ENCODE measurements around the gene SCARF2. TPM values are rescaled to one million over a fixed set of nuclear protein-coding genes. Genes with fewer than 3 reads are reported as not detected.

Gene SCARF2
- total RNA-seq, 1 experiment from 2014 or later, result 26.3 TPM

DNA sequence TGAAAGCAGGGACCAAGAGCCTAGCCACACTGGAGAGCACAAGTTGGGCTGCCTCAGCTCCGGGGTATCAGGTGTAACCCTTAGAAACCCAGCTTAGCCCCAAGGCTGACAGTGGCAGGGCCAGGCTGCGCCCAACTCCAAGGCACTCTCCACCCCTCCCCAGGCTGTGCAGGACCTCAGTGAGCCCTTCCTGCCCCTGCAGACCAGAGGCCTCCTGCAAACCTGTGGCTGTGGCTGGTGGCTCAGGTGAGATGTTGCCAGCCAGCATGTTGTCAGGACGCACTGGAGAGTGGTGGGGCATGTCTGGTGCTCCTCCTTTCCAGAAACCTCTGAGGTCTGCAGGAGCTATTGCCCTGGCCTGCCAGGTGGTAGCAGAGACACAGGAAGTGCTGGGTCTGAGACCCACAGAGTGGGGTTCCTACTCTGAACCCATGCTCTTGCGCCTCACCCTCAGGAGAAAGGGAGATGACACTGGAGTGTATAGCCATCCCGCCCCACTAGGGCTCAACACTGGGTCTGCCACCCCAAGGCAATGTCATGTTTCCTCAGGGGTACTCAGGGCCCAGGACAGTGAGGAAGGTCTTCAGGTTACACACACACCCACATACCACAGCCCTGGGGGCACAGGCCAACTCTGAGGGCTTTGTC is 2.4 kb upstream of the SCARF2 start (continued):
- TF ChIP-seq, protein P1, sequence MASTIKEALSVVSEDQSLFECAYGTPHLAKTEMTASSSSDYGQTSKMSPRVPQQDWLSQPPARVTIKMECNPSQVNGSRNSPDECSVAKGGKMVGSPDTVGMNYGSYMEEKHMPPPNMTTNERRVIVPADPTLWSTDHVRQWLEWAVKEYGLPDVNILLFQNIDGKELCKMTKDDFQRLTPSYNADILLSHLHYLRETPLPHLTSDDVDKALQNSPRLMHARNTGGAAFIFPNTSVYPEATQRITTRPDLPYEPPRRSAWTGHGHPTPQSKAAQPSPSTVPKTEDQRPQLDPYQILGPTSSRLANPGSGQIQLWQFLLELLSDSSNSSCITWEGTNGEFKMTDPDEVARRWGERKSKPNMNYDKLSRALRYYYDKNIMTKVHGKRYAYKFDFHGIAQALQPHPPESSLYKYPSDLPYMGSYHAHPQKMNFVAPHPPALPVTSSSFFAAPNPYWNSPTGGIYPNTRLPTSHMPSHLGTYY (CRISPR knock-in tag; IDR thresholded peaks at IDR 0.05), result no peak
- no peak for TF ChIP-seq STAT6 (CRISPR knock-in tag; conservative IDR thresholded peaks at IDR 0.05; ENCODE audit: low read depth)
- no peak for TF ChIP-seq ZNF263 (CRISPR knock-in tag; IDR thresholded peaks at IDR 0.05; ENCODE audit: low read depth)

- no peaks in the 10 kb centered on the region for H3K9me3 Mint-ChIP-seq
- TF ChIP-seq ELF4 (CRISPR knock-in tag; IDR thresholded peaks at IDR 0.05; ENCODE audit: low read depth) (no peak), FOXP1 (CRISPR knock-in tag; IDR thresholded peaks at IDR 0.05; ENCODE audit: borderline replicate concordance) (no peak), MXD4 (CRISPR knock-in tag; IDR thresholded peaks at IDR 0.05; ENCODE audit: borderline replicate concordance) (no peak)
- TF ChIP-seq, protein P2, sequence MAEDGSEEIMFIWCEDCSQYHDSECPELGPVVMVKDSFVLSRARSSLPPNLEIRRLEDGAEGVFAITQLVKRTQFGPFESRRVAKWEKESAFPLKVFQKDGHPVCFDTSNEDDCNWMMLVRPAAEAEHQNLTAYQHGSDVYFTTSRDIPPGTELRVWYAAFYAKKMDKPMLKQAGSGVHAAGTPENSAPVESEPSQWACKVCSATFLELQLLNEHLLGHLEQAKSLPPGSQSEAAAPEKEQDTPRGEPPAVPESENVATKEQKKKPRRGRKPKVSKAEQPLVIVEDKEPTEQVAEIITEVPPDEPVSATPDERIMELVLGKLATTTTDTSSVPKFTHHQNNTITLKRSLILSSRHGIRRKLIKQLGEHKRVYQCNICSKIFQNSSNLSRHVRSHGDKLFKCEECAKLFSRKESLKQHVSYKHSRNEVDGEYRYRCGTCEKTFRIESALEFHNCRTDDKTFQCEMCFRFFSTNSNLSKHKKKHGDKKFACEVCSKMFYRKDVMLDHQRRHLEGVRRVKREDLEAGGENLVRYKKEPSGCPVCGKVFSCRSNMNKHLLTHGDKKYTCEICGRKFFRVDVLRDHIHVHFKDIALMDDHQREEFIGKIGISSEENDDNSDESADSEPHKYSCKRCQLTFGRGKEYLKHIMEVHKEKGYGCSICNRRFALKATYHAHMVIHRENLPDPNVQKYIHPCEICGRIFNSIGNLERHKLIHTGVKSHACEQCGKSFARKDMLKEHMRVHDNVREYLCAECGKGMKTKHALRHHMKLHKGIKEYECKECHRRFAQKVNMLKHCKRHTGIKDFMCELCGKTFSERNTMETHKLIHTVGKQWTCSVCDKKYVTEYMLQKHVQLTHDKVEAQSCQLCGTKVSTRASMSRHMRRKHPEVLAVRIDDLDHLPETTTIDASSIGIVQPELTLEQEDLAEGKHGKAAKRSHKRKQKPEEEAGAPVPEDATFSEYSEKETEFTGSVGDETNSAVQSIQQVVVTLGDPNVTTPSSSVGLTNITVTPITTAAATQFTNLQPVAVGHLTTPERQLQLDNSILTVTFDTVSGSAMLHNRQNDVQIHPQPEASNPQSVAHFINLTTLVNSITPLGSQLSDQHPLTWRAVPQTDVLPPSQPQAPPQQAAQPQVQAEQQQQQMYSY (CRISPR knock-in tag; IDR thresholded peaks at IDR 0.05), result no peak
- H3K27me3 Mint-ChIP-seq (ENCODE audit: low read depth), result peaks cover 43% of the 10 kb centered on the region
- peak overlapping the region; percentile 20; the same call in 1 of the 2 replicates for H3K4me3 Mint-ChIP-seq
- ATAC-seq, result no peak
- H3K36me3 Mint-ChIP-seq, result no peaks in the 10 kb centered on the region
- no peak overlapping the region for H3K27ac Mint-ChIP-seq
- CTCF ChIA-PET, result interaction anchor here (0.8 to 2.6 kb wide), 6 partner anchors 9 to 57 kb away, joined by 3 to 21 read pairs (median 12); no protein-coding TSS in a partner anchor
- POLR2A ChIA-PET, result no interaction called here
- peaks cover 21% of the 10 kb centered on the region for H3K4me1 Mint-ChIP-seq
- no peak for DNase-seq (ENCODE audit: low spot score)
These were observed 1.9 kb upstream of the SCARF2 start for GRCh38 chr22:20439556-20439927.

GRCh38 chr22:20438678-20439492 is 1.3 kb upstream of the SCARF2 start:
- ChIA-PET CTCF (interaction anchor here (0.7 to 2.6 kb wide), 12 partner anchors 9 to 200 kb away, joined by 3 to 21 read pairs (median 4); partner anchors contain the start of gene DGCR6L), POLR2A (no interaction called here)
- Mint-ChIP-seq H3K27ac (no peak overlapping the region), H3K4me3 (peak overlapping the region; percentile 62), H3K4me1 (peaks cover 21% of the 10 kb centered on the region), H3K36me3 (no peaks in the 10 kb centered on the region), H3K9me3 (no peaks in the 10 kb centered on the region), H3K27me3 (ENCODE audit: low read depth) (peaks cover 49% of the 10 kb centered on the region)
- peak; percentile 54 for DNase-seq (ENCODE audit: low spot score)
- no peak for TF ChIP-seq ZMAT4 (CRISPR knock-in tag; IDR thresholded peaks at IDR 0.05)
- ATAC-seq, result peak; percentile 31

DNA sequence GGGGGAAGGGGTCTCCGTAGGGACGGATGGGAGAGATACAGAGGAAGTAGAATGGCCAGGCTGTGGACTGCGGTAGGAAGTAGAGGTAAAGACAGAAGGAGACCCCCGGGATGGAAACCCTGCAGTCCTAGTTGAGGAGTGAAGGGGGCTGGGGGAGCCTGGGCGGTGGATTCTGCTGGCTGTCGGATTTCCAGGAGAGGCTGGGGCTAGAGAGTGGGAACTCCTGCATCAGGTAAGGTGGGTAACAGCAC is 727 bp upstream of the SCARF2 start:
- ChIA-PET CTCF (interaction anchor here (0.6 to 2.6 kb wide), 11 partner anchors 9 to 200 kb away, joined by 3 to 21 read pairs (median 3); partner anchors contain the start of gene DGCR6L), POLR2A (no interaction called here)
- Mint-ChIP-seq H3K9me3 (no peaks in the 10 kb centered on the region), H3K36me3 (no peaks in the 10 kb centered on the region), H3K4me3 (peak overlapping the region; percentile 62), H3K4me1 (peaks cover 21% of the 10 kb centered on the region), H3K27ac (no peak overlapping the region), H3K27me3 (ENCODE audit: low read depth) (peaks cover 51% of the 10 kb centered on the region)
- ATAC-seq (no peak), DNase-seq (ENCODE audit: low spot score) (no peak)
- TF ChIP-seq ZNF416 (CRISPR knock-in tag; IDR thresholded peaks at IDR 0.05) (no peak), ATF1 (CRISPR knock-in tag; IDR thresholded peaks at IDR 0.05) (no peak), ZNF396 (CRISPR knock-in tag; IDR thresholded peaks at IDR 0.05; ENCODE audit: borderline replicate concordance) (no peak)
- TF ChIP-seq, protein P3, sequence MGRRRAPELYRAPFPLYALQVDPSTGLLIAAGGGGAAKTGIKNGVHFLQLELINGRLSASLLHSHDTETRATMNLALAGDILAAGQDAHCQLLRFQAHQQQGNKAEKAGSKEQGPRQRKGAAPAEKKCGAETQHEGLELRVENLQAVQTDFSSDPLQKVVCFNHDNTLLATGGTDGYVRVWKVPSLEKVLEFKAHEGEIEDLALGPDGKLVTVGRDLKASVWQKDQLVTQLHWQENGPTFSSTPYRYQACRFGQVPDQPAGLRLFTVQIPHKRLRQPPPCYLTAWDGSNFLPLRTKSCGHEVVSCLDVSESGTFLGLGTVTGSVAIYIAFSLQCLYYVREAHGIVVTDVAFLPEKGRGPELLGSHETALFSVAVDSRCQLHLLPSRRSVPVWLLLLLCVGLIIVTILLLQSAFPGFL (CRISPR knock-in tag; IDR thresholded peaks at IDR 0.05; ENCODE audit: borderline replicate concordance), result no peak

Measured in WTC11 (cell line).